CD14-positive monocyte (primary cell): ENCODE data around the gene ARMCX2. TPM values are rescaled to one million over a fixed set of nuclear protein-coding genes. Genes with fewer than 3 reads are reported as not detected.

Experiments used
- DNase-seq, 3 donors: peaks; one replicate each; pipeline ENCODE4 v3.0.0-alpha.2; 2011 to 2022
- H2AFZ ChIP-seq: 2 replicates; pipeline ENCODE4 v1.6.0; 2012; ENCODE audit warnings: mild to moderate bottlenecking, low read depth, low read length, inconsistent platforms; ENCODE audit not compliant: insufficient read depth, poor library complexity, severe bottlenecking
- H3K27ac ChIP-seq, 2 donors: 1 replicate in 1 of 2; 2 replicates in 1 of 2; pipeline ENCODE4 v1.5.1; 2012 to 2013; ENCODE audit warnings: low read length in 2 of 2, control low read depth in 1 of 2, inconsistent platforms in 1 of 2, low read depth in 1 of 2, mild to moderate bottlenecking in 1 of 2
- H3K27me3 ChIP-seq, 2 donors: one replicate each; pipeline versions ENCODE4 v1.6.0 to v1.6.1; 2011 to 2013; ENCODE audit warnings: low read length in 2 of 2; ENCODE audit not compliant: control insufficient read depth in 2 of 2, insufficient read depth in 2 of 2
- H3K36me3 ChIP-seq, 2 donors: replicated peaks in 1 of 2; 1 replicate in 1 of 2; 2 replicates in 1 of 2; pipeline versions ENCODE4 v1.5.1 to v1.6.1; 2012 to 2013; ENCODE audit warnings: low read length in 2 of 2, control low read depth in 1 of 2, inconsistent platforms in 1 of 2, mild to moderate bottlenecking in 1 of 2; ENCODE audit not compliant: insufficient read depth in 2 of 2, control insufficient read depth in 1 of 2
- H3K4me1 ChIP-seq, 2 donors: 1 replicate in 1 of 2; 2 replicates in 1 of 2; pipeline versions ENCODE4 v1.5.1 to v1.6.1; 2012 to 2013; ENCODE audit warnings: low read length in 2 of 2, control low read depth in 1 of 2, inconsistent platforms in 1 of 2, mild to moderate bottlenecking in 1 of 2, moderate library complexity in 1 of 2; ENCODE audit not compliant: insufficient read depth in 2 of 2, control insufficient read depth in 1 of 2
- H3K4me2 ChIP-seq: replicated peaks from 2 replicates; pipeline ENCODE3; 2012; ENCODE audit warnings: low read length, moderate library complexity, mild to moderate bottlenecking; ENCODE audit not compliant: poor library complexity, severe bottlenecking; ENCODE audit errors: extremely low read depth
- H3K4me3 ChIP-seq, 3 experiments: fragments of 200-600 bp in 1 of 3; sonication (generic) in 1 of 3; replicated peaks in 1 of 3; 1 replicate in 2 of 3; 2 replicates in 1 of 3; pipeline ENCODE4 v1.5.1; 2011 to 2013; ENCODE audit warnings: low read length in 3 of 3, mild to moderate bottlenecking in 3 of 3, control low read depth in 2 of 3, low read depth in 2 of 3, inconsistent platforms in 1 of 3, moderate library complexity in 1 of 3
- H3K79me2 ChIP-seq: 2 replicates; pipeline ENCODE4 v1.6.0; 2012; ENCODE audit warnings: mild to moderate bottlenecking, control low read depth, inconsistent platforms, low read length, moderate library complexity; ENCODE audit not compliant: insufficient read depth
- H3K9ac ChIP-seq: 2 replicates; pipeline ENCODE4 v1.6.0; 2017; ENCODE audit warnings: low read length, mild to moderate bottlenecking; ENCODE audit not compliant: insufficient read depth, poor library complexity, severe bottlenecking
- H3K9me3 ChIP-seq, 2 donors: replicated peaks in 1 of 2; 1 replicate in 1 of 2; 2 replicates in 1 of 2; pipeline versions ENCODE4 v1.5.1 to v1.6.1; 2012 to 2013; ENCODE audit warnings: low read length in 2 of 2, control low read depth in 1 of 2; ENCODE audit not compliant: control insufficient read depth in 1 of 2, insufficient read depth in 1 of 2
- H4K20me1 ChIP-seq: 2 replicates; pipeline ENCODE4 v1.6.0; 2012; ENCODE audit warnings: mild to moderate bottlenecking, low read length, control low read depth, moderate library complexity; ENCODE audit not compliant: insufficient read depth
- H3K27ac Mint-ChIP-seq, 7 donors: one replicate each; pipeline ENCODE4 v1.8.0; 2020; ENCODE audit warnings: mild to moderate bottlenecking in 7 of 7, mixed read lengths in 7 of 7, moderate library complexity in 6 of 7, inconsistent platforms in 2 of 7
- H3K27me3 Mint-ChIP-seq, 3 donors: one replicate each; pipeline ENCODE4 v1.8.0; 2021 to 2022; ENCODE audit warnings: low read depth in 3 of 3, mild to moderate bottlenecking in 3 of 3, mixed read lengths in 3 of 3, moderate library complexity in 3 of 3, inconsistent platforms in 1 of 3
- H3K36me3 Mint-ChIP-seq, 2 donors: one replicate each; pipeline ENCODE4 v1.8.0; 2020; ENCODE audit warnings: mixed read lengths in 2 of 2, inconsistent platforms in 1 of 2, mild to moderate bottlenecking in 1 of 2
- H3K4me1 Mint-ChIP-seq: one replicate; pipeline ENCODE4 v1.8.0; 2020; ENCODE audit warnings: mild to moderate bottlenecking, mixed read lengths
- H3K4me3 Mint-ChIP-seq, 2 donors: one replicate each; pipeline ENCODE4 v1.8.0; 2020; ENCODE audit warnings: mild to moderate bottlenecking in 2 of 2, mixed read lengths in 2 of 2, moderate library complexity in 1 of 2
- H3K9me3 Mint-ChIP-seq, 7 donors: one replicate each; pipeline ENCODE4 v1.8.0; 2020 to 2022; ENCODE audit warnings: mixed read lengths in 7 of 7, mild to moderate bottlenecking in 6 of 7, moderate library complexity in 6 of 7, inconsistent platforms in 2 of 7
- CTCF ChIP-seq: fragments of 200-600 bp; IDR thresholded peaks from one replicate; pipeline ENCODE4 v1.8.0; 2022; ENCODE audit warnings: antibody characterized with exemption, mild to moderate bottlenecking
- WGBS: methylation state at CpG from one replicate; pipeline ENCODE4 v1.1.5; 2013; ENCODE audit warnings: missing lambda C conversion rate; ENCODE audit not compliant: insufficient coverage; 5-methylcytosine and 5-hydroxymethylcytosine counted together
- intact Hi-C, 2 donors: fragments of 100-400 bp; cut with micrococcal nuclease; formaldehyde crosslinking; loops; one replicate each; pipeline versions ENCODE4 v1.15.0 to v1.15.1; 2023
- polyA plus RNA-seq, 3 donors: library from polyadenylated mRNA; depleted of rRNA in 1 of 3; unstranded in 2 of 3; stranded (reverse) in 1 of 3; fragments of 300-500 nt in 2 of 3; fragments of >200 nt in 1 of 3; fragmentation: Illumina TruSeq in 2 of 3; gene quantifications; 1 replicate in 2 of 3; 2 replicates in 1 of 3; pipeline ENCODE4 v1.2.3, GENCODE V29; 2012 to 2021

ARMCX2 gene
- polyA plus RNA-seq, 3 donors = 0.27 to 0.63 (median 0.61) TPM

GRCh38 chrX:101708163-101708562 is 48.5 kb upstream of the ARMCX2 start:
- H3K27me3 Mint-ChIP-seq = peaks cover 0 to 2% (median 0%) of the 10 kb centered on the region in 3 donors
- no peaks in the 10 kb centered on the region for H3K4me1 Mint-ChIP-seq

GRCh38 chrX:101693476-101693875 is 33.8 kb upstream of the ARMCX2 start:
- H3K4me2 ChIP-seq = no peak overlapping the region
- H4K20me1 ChIP-seq = no peaks in the 10 kb centered on the region
- no peaks in the 10 kb centered on the region for H3K36me3 ChIP-seq
- WGBS = no CpG with 5 or more reads among the region's 4 CpGs
- intact Hi-C loops = no loop called here
- H3K79me2 ChIP-seq = no peaks in the 10 kb centered on the region
- Mint-ChIP-seq H3K36me3 (no peaks in the 10 kb centered on the region), H3K27me3 (peaks cover 0 to 6% (median 1%) of the 10 kb centered on the region in 3 donors), H3K4me1 (no peaks in the 10 kb centered on the region), H3K27ac (no peak overlapping the region), H3K9me3 (peaks cover 0 to 5% (median 0%) of the 10 kb centered on the region in 7 donors), H3K4me3 (no peak overlapping the region)
- no peak for TF ChIP-seq CTCF
- no peak overlapping the region for H3K4me3 ChIP-seq
- H3K4me1 ChIP-seq = no peaks in the 10 kb centered on the region
- no peak for DNase-seq
- H3K27ac ChIP-seq = no peak overlapping the region
- H3K9ac ChIP-seq = no peak overlapping the region
- no peaks in the 10 kb centered on the region for H3K27me3 ChIP-seq
- no peaks in the 10 kb centered on the region for H3K9me3 ChIP-seq
- H2AFZ ChIP-seq = no peak overlapping the region

More at GRCh38 chrX:101708163-101708562, 48.5 kb upstream of the ARMCX2 start:
- H3K4me3 Mint-ChIP-seq = no peak overlapping the region
- no peak overlapping the region for H3K4me2 ChIP-seq
- DNase-seq = no peak
- no peak overlapping the region for H2AFZ ChIP-seq
- TF ChIP-seq CTCF = no peak
- H3K27me3 ChIP-seq = no peaks in the 10 kb centered on the region
- H3K36me3 Mint-ChIP-seq = no peaks in the 10 kb centered on the region
- no peaks in the 10 kb centered on the region for H3K9me3 ChIP-seq
- no peak overlapping the region for H3K9ac ChIP-seq
- intact Hi-C loops = no loop called here
- no peak overlapping the region for H3K27ac Mint-ChIP-seq
- H3K27ac ChIP-seq = no peak overlapping the region
- H3K36me3 ChIP-seq = no peaks in the 10 kb centered on the region
- peaks cover 0 to 2% (median 0%) of the 10 kb centered on the region in 7 donors for H3K9me3 Mint-ChIP-seq
- no peaks in the 10 kb centered on the region for H3K79me2 ChIP-seq
- H3K4me1 ChIP-seq = no peaks in the 10 kb centered on the region
- no CpG with 5 or more reads among the region's 3 CpGs for whole genome bisulfite sequencing
- H3K4me3 ChIP-seq = no peak overlapping the region
- no peaks in the 10 kb centered on the region for H4K20me1 ChIP-seq
